Activated B cell treated with CpG ODN at 0.5 μM for 24 hours (primary cell): ENCODE results near the gene AURKAIP1. TPM values are rescaled to one million over a fixed set of nuclear protein-coding genes. Genes with fewer than 3 reads are reported as not detected.
"Not testable (repeated sequence)": the region's sequence is repeated elsewhere in the genome, so short reads cannot be mapped to it uniquely, and the experiment has no call there.

ENCODE experiments used
- ATAC-seq: fragments of 200-7000 bp; cut with Tn5 transposase; one replicate; pipeline ENCODE4 v1.10.0; 2021; ENCODE audit warnings: low read depth, mild to moderate bottlenecking, moderate library complexity
- CTCF ChIA-PET: fragments of 350-600 bp; sonication (Branson Sonifier 250); formaldehyde crosslinking; loops from one replicate; lab custom pipeline; 2021; ENCODE audit warnings: antibody characterized with exemption; lab: Charles Lee
- POLR2A ChIA-PET: fragments of 350-600 bp; sonication (Branson Sonifier 250); formaldehyde crosslinking; loops from one replicate; lab custom pipeline; 2021; ENCODE audit warnings: antibody characterized with exemption; lab: Charles Lee
- DNase-seq: peaks from one replicate; pipeline ENCODE4 v3.0.0; 2022
- H3K27ac Mint-ChIP-seq: one replicate; pipeline ENCODE4 v1.8.0; 2020; ENCODE audit warnings: mixed read lengths
- H3K27me3 Mint-ChIP-seq: one replicate; pipeline ENCODE4 v1.8.0; 2021; ENCODE audit warnings: mixed read lengths
- H3K36me3 Mint-ChIP-seq: one replicate; pipeline ENCODE4 v1.8.0; 2021; ENCODE audit warnings: low read depth, mixed read lengths
- H3K4me1 Mint-ChIP-seq: one replicate; pipeline ENCODE4 v1.8.0; 2021; ENCODE audit warnings: mixed read lengths
- H3K4me3 Mint-ChIP-seq: one replicate; pipeline ENCODE4 v1.8.0; 2020; ENCODE audit warnings: mild to moderate bottlenecking, mixed read lengths
- H3K9me3 Mint-ChIP-seq: one replicate; pipeline ENCODE4 v1.8.0; 2020; ENCODE audit warnings: mixed read lengths
- intact Hi-C: fragments of 100-400 bp; cut with micrococcal nuclease; formaldehyde crosslinking; loops from one replicate; pipeline ENCODE4 v1.15.1; 2024
- total RNA-seq: library from RNA; stranded (reverse); gene quantifications from 2 replicates; pipeline ENCODE4 v1.2.3, GENCODE V29; 2022
- TF ChIP-seq, protein P1 (sequence below): fragments of 200-600 bp; IDR thresholded peaks from one replicate; pipeline ENCODE4 v1.8.0; 2022; ENCODE audit warnings: antibody characterized with exemption, mild to moderate bottlenecking

The AURKAIP1 gene
- total RNA-seq, 1 donor from 2014 or later: 91.5 TPM

DNA sequence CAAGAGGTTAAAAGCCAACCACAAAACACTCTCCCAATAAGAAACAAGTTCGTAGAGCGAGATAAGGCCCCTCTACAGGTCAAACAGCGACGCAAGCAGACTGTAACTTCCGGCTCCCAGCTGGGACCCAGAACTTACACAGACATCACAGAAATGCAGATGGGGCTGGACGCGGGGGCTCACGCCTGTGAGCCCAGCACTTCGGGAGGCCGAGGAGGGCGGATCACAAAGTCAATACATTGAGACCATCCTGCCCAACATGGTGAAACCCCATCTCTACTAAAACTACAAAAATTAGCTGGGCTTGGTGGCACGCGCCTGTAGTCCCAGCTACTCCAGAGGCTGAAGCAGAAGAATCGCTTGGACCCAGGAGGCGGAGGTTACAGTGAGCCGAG lies 13.1 kb upstream of the AURKAIP1 start:
- H3K36me3 Mint-ChIP-seq: peaks cover 77% of the 10 kb centered on the region

DNA sequence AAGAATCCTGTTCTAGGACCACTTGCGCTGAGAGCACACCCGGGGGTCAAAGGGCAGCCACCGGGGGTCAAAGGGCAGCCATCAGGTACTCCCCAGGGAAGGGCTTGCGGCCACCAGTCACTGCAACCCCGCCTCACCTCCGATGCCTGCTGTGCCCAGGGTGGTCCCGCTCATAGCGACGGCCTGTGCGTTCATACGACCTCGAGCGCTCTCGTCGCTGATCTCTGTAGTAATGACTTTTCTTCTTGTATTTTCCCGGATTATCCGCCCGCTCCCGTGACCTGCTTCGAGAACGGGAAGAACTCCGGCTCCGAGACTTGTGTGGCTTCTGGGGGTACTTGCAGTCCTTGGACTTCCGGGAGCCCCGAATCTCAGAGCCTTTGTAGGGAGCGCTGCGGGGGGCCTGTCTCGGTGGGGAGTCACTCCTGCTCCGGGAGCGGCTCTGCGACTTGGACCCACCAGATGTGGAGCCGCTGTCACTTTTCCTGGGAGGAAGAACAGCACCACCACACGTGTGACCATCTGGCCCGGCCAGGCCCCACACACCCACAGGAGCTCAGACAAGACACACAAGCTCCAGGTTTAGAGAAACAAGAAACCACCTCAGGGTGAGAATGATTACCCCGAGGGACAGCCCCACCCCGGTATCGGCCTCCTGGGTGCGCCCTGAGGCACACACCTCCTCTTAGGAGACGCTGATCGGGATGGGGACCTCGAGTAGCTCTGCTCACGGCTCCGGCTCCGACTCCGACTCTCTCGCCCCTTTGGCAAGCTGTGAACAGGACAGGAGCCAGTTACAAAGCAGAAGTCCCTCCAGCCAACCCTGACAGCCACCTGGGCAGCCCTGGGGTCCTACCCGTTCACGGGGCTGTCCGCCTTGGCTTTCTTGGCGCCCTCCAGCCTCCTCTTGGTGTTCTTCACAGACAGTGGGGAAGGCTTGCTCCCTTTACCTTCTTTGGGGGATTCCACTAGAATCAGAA lies 12.4 kb upstream of the AURKAIP1 start:
- ChIA-PET CTCF (no interaction called here), POLR2A (interaction anchor here (1.3 kb wide), 1 partner anchor 12 kb away, joined by 8 read pairs; the partner anchor contains the start of gene CCNL2)
- Mint-ChIP-seq H3K27me3 (no peaks in the 10 kb centered on the region), H3K27ac (no peak overlapping the region), H3K9me3 (no peaks in the 10 kb centered on the region), H3K4me3 (no peak overlapping the region), H3K36me3 (peaks cover 70% of the 10 kb centered on the region), H3K4me1 (peaks cover under 1% of the 10 kb centered on the region)
- TF ChIP-seq, protein P1, sequence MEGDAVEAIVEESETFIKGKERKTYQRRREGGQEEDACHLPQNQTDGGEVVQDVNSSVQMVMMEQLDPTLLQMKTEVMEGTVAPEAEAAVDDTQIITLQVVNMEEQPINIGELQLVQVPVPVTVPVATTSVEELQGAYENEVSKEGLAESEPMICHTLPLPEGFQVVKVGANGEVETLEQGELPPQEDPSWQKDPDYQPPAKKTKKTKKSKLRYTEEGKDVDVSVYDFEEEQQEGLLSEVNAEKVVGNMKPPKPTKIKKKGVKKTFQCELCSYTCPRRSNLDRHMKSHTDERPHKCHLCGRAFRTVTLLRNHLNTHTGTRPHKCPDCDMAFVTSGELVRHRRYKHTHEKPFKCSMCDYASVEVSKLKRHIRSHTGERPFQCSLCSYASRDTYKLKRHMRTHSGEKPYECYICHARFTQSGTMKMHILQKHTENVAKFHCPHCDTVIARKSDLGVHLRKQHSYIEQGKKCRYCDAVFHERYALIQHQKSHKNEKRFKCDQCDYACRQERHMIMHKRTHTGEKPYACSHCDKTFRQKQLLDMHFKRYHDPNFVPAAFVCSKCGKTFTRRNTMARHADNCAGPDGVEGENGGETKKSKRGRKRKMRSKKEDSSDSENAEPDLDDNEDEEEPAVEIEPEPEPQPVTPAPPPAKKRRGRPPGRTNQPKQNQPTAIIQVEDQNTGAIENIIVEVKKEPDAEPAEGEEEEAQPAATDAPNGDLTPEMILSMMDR: no peak
- intact Hi-C loops: no loop called here
- ATAC-seq (no peak), DNase-seq (no peak)

More for the DNA sequence above, 13.1 kb upstream of the AURKAIP1 start:
- TF ChIP-seq, protein P1: no peak
- H3K9me3 Mint-ChIP-seq: no peaks in the 10 kb centered on the region
- no peak for ATAC-seq
- no peak overlapping the region for H3K27ac Mint-ChIP-seq
- H3K4me3 Mint-ChIP-seq: no peak overlapping the region
- H3K4me1 Mint-ChIP-seq: peaks cover 5% of the 10 kb centered on the region
- ChIA-PET CTCF (no interaction called here), POLR2A (interaction anchor here (1.3 kb wide), 1 partner anchor 11 kb away, joined by 8 read pairs; the partner anchor contains the start of gene CCNL2)
- no peaks in the 10 kb centered on the region for H3K27me3 Mint-ChIP-seq
- intact Hi-C loops: no loop called here
- DNase-seq: no peak

DNA sequence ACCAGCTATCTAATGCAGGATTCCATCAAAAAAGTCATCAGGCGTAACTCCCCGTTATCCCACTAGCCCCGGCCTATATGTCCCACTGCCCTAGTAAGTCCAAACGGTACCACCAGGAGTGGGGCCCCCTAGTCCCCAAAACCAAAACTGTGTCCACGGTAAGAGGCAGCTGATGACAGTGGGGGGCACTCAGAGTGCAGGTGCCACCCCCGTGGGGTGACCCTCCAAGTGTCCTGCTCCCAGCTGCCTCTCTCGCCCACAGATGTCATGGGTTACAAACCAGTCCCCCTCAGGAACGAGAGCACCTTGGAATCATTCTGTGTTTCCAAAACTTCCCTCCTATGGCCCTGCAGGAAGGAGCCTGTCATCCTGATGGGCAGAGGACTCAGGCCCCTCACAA lies 10.9 kb upstream of the AURKAIP1 start:
- intact Hi-C loops: no loop called here
- H3K36me3 Mint-ChIP-seq: peaks cover 61% of the 10 kb centered on the region
- no peak for DNase-seq
- H3K9me3 Mint-ChIP-seq: no peaks in the 10 kb centered on the region
- no peak overlapping the region for H3K4me3 Mint-ChIP-seq
- CTCF ChIA-PET: no interaction called here
- POLR2A ChIA-PET: interaction anchor here (0.6 to 1.1 kb wide), 3 partner anchors 10 to 13 kb away, joined by 4 to 8 read pairs (median 4); partner anchors contain the start of genes AURKAIP1 and CCNL2
- no peak for ATAC-seq
- no peak overlapping the region for H3K27ac Mint-ChIP-seq
- TF ChIP-seq, protein P1: no peak
- no peaks in the 10 kb centered on the region for H3K4me1 Mint-ChIP-seq
- no peaks in the 10 kb centered on the region for H3K27me3 Mint-ChIP-seq

DNA sequence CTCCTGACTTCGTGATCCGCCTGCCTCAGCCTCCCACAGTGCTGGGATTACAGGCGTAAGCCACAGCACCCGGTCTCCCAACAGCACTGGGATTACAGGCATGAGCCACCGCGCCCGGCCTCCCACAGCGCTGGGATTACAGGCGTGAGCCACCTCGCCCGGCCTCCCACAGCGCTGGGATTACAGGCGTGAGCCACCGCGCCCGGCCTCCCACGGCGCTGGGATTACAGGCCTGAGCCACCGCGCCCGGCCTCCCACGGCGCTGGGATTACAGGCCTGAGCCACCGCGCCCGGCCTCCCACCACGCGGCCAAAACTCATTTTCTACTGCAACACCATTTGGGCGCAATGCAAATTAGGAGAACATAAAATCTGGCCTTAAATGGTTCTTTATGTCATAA lies 10.3 kb upstream of the AURKAIP1 start:
- H3K27ac Mint-ChIP-seq, H3K4me1 Mint-ChIP-seq, ATAC-seq, DNase-seq, H3K9me3 Mint-ChIP-seq, H3K27me3 Mint-ChIP-seq, H3K4me3 Mint-ChIP-seq, CTCF ChIA-PET, intact Hi-C loops: not testable (repeated sequence)
- H3K36me3 Mint-ChIP-seq: peaks cover 56% of the 10 kb centered on the region
- POLR2A ChIA-PET: interaction anchor here (0.5 to 1.6 kb wide), 5 partner anchors 10 to 70 kb away, joined by 4 to 8 read pairs (median 4); partner anchors contain the start of genes AURKAIP1 and CCNL2

DNA sequence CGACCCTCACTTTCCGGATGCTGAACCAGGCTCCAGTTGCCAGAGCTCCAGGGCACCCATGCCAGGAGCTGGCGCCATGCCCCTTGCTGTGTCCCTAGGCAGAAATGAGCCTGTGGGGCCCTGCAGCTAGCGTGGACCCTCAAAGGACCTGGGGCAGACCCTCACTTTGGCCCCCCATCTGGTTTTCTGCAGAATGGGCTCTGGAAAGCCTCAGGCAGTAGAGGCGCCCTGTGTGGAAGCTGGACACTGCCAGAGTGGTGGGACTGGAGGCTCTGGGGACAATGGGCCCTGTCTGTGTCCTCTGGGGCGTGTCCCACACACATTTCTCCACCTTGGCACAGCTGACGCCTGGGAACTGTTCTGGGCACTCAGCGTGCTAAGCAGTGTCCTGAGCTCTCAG lies 6.3 kb upstream of the AURKAIP1 start:
- TF ChIP-seq, protein P1: no peak
- H3K4me3 Mint-ChIP-seq: no peak overlapping the region
- H3K27me3 Mint-ChIP-seq: no peaks in the 10 kb centered on the region
- ChIA-PET POLR2A (no interaction called here), CTCF (no interaction called here)
- H3K36me3 Mint-ChIP-seq: peaks cover 16% of the 10 kb centered on the region
- H3K4me1 Mint-ChIP-seq: no peaks in the 10 kb centered on the region
- intact Hi-C loops: no loop called here
- no peak for ATAC-seq
- H3K9me3 Mint-ChIP-seq: no peaks in the 10 kb centered on the region
- DNase-seq: no peak
- no peak overlapping the region for H3K27ac Mint-ChIP-seq
